HG02763 (cell line): ENCODE data around the gene ZNF541.

ENCODE experiments used
- ATAC-seq: cut with Tn5 transposase; IDR thresholded peaks from one replicate; pipeline ENCODE4 v1.9.1; 2021; ENCODE audit warnings: mild to moderate bottlenecking, moderate library complexity; ENCODE audit not compliant: unreplicated experiment

The ZNF541 gene

GRCh38 chr19:47544075-47544474 lies 28.9 kb downstream of the ZNF541 start:
- no peak for ATAC-seq

GRCh38 chr19:47542030-47542475 lies 30.9 kb downstream of the ZNF541 start:
- no peak for ATAC-seq

GRCh38 chr19:47541518-47541917 lies 31.4 kb downstream of the ZNF541 start:
- no peak for ATAC-seq

GRCh38 chr19:47540748-47541147 lies 32.2 kb downstream of the ZNF541 start:
- ATAC-seq, result no peak

- ATAC-seq, result no peak
Measured at GRCh38 chr19:47539747-47540311, 33.1 kb downstream of the ZNF541 start.

- no peak for ATAC-seq
Measured at GRCh38 chr19:47538812-47539211, 34.1 kb downstream of the ZNF541 start.

- ATAC-seq, result no peak
Measured at GRCh38 chr19:47537493-47537892, 35.5 kb downstream of the ZNF541 start.

GRCh38 chr19:47534628-47535027 lies 38.3 kb downstream of the ZNF541 start:
- no peak for ATAC-seq

GRCh38 chr19:47531640-47532387 lies 41.1 kb downstream of the ZNF541 start:
- no peak for ATAC-seq

GRCh38 chr19:47529018-47529742 lies 43.8 kb downstream of the ZNF541 start:
- ATAC-seq, result no peak

GRCh38 chr19:47526798-47527197 lies 46.1 kb downstream of the ZNF541 start:
- no peak for ATAC-seq

- ATAC-seq, result no peak
Measured at GRCh38 chr19:47523473-47523872, 49.5 kb downstream of the ZNF541 start.
